Measurements from ENCODE around the gene ING1.

Gene ING1

DNA sequence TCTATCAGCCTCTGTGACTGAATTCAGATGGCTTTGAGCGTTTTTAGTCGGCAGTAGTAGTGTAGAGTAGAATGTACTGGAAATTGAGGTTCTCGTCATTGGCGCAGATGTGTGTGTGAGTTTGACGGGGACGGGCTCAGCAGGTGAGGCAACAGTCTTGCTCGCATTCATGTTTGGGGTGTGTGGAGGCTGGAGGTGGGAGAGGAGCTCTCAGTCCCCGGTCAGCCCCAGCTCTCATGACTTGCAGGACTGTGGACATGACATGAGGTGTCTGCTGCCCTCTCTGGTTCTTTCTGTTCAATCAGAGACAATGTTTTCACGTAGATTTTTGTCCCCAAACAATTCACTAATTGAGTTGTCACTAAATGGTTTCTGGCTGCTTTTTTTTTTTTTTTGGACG is 57.2 kb downstream of the ING1 start:
- Histone ChIP-seq H4K20me1 (ENCODE audit: insufficient read depth) (no peaks in the 10 kb centered on the region), H3K27ac (no peak overlapping the region), H3K27me3 (ENCODE audit: insufficient read depth, low read depth) (no peaks in the 10 kb centered on the region), H3K4me3 (IDR thresholded peaks at IDR 0.05; ENCODE audit: insufficient read depth, low read depth, low read length) (no peak overlapping the region), H3K4me1 (ENCODE audit: low read depth, poor library complexity, severe bottlenecking) (no peaks in the 10 kb centered on the region), H3K79me2 (ENCODE audit: insufficient read depth, low read depth) (no peaks in the 10 kb centered on the region), H3K4me2 (no peak overlapping the region), H2AFZ (ENCODE audit: low read depth) (no peak overlapping the region), H3K9ac (no peak overlapping the region), H3K36me3 (ENCODE audit: insufficient read depth) (no peaks in the 10 kb centered on the region)
- no peak for TF ChIP-seq CTCF (conservative IDR thresholded peaks at IDR 0.05; ENCODE audit: low read depth, low read length)

DNA sequence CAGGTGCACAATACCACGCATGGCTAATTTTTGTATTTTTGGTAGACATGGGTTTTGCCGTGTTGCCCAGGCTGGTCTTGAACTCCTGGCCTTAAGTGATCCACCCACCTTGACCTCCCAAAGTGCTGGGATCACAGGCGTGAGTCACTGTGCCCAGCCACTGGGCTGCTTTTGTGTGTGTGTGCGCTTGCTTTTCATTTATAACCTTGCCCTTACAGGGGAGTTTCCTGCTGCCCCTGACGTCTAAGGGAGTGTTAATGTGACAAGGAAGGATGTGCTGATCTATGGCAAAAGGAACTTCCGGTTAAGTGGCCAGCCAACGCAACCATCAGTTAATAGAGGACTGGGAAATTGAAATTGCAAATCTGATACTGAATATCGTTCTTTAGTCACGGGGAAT is 57.7 kb downstream of the ING1 start:
- H3K4me2 ChIP-seq: no peak overlapping the region
- H3K27ac ChIP-seq: no peak overlapping the region
- TF ChIP-seq CTCF (conservative IDR thresholded peaks at IDR 0.05; ENCODE audit: low read depth, low read length): no peak
- no peaks in the 10 kb centered on the region for H3K27me3 ChIP-seq (ENCODE audit: insufficient read depth, low read depth)
- no peak overlapping the region for H2AFZ ChIP-seq (ENCODE audit: low read depth)
- no peaks in the 10 kb centered on the region for H3K36me3 ChIP-seq (ENCODE audit: insufficient read depth)
- no peaks in the 10 kb centered on the region for H4K20me1 ChIP-seq (ENCODE audit: insufficient read depth)
- H3K9ac ChIP-seq: no peak overlapping the region
- no peaks in the 10 kb centered on the region for H3K4me1 ChIP-seq (ENCODE audit: low read depth, poor library complexity, severe bottlenecking)
- no peaks in the 10 kb centered on the region for H3K79me2 ChIP-seq (ENCODE audit: insufficient read depth, low read depth)
- no peak overlapping the region for H3K4me3 ChIP-seq (IDR thresholded peaks at IDR 0.05; ENCODE audit: insufficient read depth, low read depth, low read length)

DNA sequence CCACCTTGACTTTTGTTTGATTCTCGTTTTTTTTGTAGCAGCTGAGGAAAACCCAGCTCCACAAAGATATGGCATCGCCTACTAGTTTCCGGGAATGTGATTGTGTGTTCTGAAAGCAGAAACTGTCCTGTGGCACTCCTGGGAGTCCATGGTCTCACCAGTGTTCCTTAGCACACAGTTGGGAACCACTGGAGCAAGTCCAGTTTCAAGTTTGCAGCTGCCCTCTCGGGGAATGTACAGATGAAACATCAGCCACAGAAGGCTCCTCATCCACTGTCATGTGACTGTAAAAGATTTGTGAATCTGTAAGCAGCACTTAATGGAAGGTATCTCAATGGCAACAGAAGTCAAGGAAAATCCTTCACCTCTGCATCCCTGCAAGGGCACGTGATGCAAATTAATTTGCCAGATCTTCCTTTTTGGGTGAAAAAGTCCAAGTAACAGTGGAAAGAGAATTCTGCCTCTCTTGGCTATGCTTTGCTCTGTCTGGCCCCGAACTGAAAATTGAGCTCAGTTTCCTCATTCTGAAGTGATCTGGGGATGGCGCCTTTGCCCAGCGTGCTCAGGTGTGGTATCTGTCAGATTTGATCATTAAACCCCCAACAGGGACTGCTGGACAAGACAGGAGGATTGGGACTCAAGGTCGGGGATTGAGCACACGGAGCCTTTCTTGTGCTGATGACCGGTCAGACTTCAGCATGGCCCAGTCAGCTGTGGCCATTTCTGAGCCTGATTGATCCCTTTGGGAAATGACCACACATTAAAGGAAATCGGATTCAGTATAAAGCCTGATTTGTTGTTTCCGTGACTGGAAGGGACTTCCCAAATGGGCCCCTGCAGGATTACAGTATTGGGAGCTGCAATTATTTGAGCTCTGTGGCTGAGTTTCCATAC is 58.8 kb downstream of the ING1 start:
- no peak overlapping the region for H3K9ac ChIP-seq
- no peak overlapping the region for H3K4me3 ChIP-seq (IDR thresholded peaks at IDR 0.05; ENCODE audit: insufficient read depth, low read depth, low read length)
- no peaks in the 10 kb centered on the region for H3K36me3 ChIP-seq (ENCODE audit: insufficient read depth)
- H3K27ac ChIP-seq: no peak overlapping the region
- no peaks in the 10 kb centered on the region for H4K20me1 ChIP-seq (ENCODE audit: insufficient read depth)
- H3K27me3 ChIP-seq (ENCODE audit: insufficient read depth, low read depth): no peaks in the 10 kb centered on the region
- TF ChIP-seq CTCF (conservative IDR thresholded peaks at IDR 0.05; ENCODE audit: low read depth, low read length): no peak
- no peak overlapping the region for H3K4me2 ChIP-seq
- no peaks in the 10 kb centered on the region for H3K4me1 ChIP-seq (ENCODE audit: low read depth, poor library complexity, severe bottlenecking)
- H3K79me2 ChIP-seq (ENCODE audit: insufficient read depth, low read depth): no peaks in the 10 kb centered on the region
- H2AFZ ChIP-seq (ENCODE audit: low read depth): no peak overlapping the region

All from KMS-11 (cell line).